Activated CD4-positive, alpha-beta T cell treated with anti-CD3 and anti-CD28 coated beads, Interleukin-2, amount 50 U/mL, for 16 hours (primary cell): Measurements from ENCODE around the gene CFAP73.
A peak's percentile ranks its signal among the peaks of the same experiment; 100 is the strongest.

ENCODE experiments used
- DNase-seq: peaks from one replicate; pipeline ENCODE4 v3.0.0-alpha.2; 2020

Gene CFAP73

DNA sequence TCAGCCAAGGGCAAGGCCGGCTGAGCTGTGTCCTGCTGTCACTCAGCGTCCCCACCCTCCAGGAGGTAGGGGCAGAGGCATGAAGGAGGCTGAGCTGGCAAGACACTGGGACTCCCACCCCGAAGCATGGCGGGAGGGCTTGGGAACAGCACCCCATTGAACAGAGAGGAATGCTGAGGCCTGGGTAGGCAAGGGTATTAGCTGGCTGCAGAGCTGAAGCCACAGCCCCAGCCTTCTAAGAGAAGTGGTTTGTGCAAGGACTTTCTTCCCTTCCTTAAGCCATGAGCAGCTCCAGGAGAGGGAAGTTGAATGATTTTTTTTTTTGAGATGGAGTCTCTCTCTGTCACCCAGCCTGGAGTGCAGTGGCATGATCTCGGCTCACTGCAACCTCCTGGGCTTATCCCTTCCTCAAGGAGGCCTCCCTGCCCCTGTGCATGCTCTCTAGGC, 6.6 kb upstream of the CFAP73 start:
- no peak for DNase-seq

DNA sequence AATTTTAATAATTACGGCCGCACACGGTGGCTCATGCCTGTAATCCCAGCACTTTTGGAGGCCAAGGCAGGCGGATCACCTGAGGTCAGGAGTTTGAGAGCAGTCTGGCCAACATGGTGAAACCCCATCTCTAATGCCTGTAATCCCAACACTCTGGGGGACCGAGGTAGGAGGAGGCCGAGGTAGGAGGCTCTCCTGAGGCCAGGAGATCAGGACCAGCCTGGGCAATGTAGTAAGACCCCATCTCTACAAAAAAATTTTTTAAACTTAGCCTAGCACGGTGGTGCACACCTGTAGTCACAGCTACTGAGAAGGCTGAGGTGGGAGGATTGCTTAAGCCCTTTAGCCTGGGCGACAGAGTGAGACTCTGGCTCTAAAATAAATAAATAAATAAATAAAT, 5.6 kb upstream of the CFAP73 start:
- DNase-seq: no peak

- no peak for DNase-seq
These were observed 4.7 kb upstream of the CFAP73 start for GRCh38 chr12:113144806-113145205.

- no peak for DNase-seq
These were observed 3.6 kb upstream of the CFAP73 start for GRCh38 chr12:113145720-113146551.

- DNase-seq: no peak
These were observed 2.5 kb upstream of the CFAP73 start for GRCh38 chr12:113146999-113147398.

DNA sequence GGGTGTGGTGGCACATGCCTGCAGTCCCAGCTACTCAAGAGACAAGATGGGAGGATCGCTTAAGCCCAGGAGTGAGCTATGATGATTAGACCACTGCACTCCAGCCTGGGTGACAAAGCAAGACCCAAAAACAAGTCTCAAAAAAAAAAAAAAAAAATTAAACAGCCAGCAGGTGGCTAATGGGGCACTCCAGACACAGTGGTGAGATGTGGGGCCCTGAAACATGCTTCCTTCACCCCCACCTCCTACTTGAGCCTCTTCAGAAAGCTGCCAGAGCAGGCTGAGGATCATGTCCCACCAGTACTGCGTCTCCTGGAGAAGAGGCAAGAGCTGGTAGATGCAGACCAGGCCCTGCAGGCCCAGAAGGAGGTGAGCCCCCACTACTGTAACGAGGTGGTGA, 2.1 kb downstream of the CFAP73 start:
- no peak for DNase-seq

GRCh38 chr12:113152196-113152834, 2.8 kb downstream of the CFAP73 start:
- no peak for DNase-seq

GRCh38 chr12:113152835-113153814, 3.6 kb downstream of the CFAP73 start:
- peak; percentile 60 for DNase-seq

- no peak for DNase-seq
These were observed 4.9 kb downstream of the CFAP73 start for GRCh38 chr12:113154351-113154973.

GRCh38 chr12:113155060-113155459, 5.5 kb downstream of the CFAP73 start:
- DNase-seq: no peak

GRCh38 chr12:113155646-113156045, 6.1 kb downstream of the CFAP73 start:
- no peak for DNase-seq

DNA sequence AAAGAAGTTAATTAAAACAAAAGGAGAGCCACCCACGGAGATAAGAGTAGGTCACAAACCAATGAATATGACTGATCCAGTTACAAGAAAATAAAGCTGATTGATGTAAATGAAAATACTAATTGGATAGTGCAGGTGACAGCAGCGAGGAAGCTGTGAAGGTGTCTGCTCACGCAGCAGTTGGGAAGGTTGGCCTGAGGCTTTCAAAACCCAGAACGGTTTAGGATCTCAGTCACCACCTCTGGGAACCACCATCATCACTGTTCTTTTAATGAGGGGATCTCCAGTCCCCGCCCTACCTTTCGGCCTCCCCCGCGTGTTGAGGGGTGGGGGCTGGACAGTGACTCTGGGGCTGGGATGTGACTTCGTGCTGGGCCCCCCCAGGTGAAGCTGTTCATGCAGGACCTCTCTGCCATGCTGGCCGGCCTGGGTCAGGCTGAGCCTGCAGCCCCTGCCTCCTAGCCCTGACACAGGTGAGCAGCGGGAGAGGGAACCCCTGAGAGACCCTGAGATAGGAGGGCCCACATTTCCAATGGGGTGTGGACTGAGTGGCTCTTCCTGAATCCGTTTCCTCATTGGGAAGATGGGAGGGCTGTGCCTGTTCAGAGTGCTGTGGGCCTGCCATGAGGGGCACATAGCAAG, 7.8 kb downstream of the CFAP73 start:
- DNase-seq: no peak

DNA sequence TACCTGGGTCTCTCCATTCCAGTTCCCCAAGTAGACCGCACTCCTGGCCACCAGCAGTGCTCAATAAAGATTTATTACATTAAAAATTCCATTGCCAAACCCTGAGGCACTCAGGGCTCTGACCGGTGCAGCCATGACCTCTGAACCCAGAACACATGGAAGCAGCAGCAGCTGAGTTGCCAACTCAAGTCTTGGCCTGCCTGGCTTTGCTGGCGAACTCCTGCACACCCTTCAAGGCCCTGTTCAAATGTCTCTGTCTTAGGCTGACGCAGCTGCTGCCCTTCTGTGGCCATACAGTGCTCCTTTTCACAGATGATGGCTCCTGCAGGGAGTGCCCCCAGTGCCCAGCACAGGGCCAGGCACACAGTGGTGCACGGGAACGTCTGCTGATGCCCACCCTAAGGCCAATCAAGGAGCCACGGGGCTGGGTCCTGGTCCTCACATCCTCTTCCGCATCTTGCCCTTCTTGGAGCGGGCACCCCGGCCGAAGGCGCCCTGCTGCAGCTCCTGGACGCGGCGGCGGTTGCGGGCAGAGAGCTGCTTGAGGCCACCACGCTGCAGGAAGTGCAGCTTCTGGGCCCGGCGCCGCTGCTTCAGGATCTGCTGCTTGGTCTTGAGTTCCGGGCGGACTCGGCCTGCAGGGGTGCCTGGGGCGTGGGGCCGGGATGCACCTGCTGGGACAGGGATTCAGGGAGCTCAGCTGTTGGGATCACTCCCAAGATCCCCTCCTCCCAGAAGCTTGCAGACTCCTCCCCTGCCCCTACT, 9.1 kb downstream of the CFAP73 start:
- DNase-seq: no peak

- DNase-seq: no peak
These were observed 10.4 kb downstream of the CFAP73 start for GRCh38 chr12:113159937-113160336.

- peak; percentile 43 for DNase-seq
These were observed 12.0 kb downstream of the CFAP73 start for GRCh38 chr12:113161415-113162016.

DNA sequence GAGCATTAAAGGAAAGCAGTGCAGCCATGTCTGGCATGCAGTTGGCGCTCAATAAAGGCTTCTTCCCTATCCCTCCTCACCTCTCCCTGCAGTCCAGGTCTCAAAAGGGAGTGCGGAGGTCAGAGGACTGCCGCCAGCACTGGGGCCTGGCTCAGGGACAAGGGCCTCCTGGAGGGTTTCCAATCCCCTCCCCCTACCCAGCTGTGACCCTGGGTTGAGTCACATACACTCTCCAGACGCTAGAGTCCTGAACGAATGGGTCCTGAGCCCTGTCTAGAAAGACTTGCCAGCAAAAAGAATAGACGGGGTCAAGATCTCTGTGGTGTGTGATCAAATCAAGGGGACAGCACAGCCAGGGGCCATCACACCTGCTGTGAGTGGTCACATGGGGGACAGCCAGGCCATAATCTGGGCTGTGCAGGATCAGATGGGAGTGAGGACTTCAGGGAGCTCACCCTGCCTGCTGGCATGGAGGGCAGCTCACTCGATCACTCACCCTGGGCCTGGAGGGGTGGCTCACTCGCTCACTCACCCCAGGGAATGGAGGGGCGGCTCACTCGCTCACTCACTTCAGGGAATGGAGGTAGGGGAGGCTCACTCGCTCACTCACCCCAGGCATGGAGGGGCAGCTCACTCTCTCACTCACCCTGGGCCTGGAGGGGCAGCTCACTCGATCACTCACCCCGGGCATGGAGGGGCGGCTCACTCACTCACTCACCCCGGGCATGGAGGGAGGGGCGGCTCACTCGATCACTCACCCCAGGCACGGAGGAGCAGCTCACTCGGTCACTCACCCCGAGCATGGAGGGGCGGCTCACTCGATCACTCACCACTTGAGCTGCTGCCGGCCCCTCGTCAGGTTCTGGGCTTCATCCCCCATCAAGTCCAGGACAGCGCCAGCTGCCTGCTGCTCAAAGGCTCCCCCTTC, 12.8 kb downstream of the CFAP73 start:
- no peak for DNase-seq

GRCh38 chr12:113163030-113163360, 13.5 kb downstream of the CFAP73 start:
- DNase-seq: no peak

DNA sequence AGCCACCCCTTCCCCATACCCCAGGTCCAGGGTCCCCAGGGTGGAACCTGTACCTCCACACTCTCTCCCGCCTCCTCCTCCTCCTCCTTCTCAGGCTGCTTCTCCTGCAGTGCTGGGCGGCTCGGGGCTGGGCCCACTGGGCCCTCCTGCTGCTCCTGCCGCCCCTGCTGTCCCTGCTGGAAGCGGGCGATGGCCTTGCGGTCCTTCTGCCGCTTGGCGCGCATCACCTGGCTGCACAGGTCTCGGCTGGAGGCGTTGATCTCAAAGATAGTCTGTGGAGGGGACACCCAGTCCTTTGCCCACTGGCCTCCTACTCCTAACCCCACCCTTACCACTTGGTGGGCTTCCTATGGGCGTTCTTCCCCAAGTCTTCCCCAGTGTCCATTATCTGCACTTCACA, 14.5 kb downstream of the CFAP73 start:
- DNase-seq: no peak

- no peak for DNase-seq
These were observed 16.3 kb downstream of the CFAP73 start for GRCh38 chr12:113165521-113166450.
